Measurements from ENCODE around the gene OR52J3.

Gene OR52J3

DNA sequence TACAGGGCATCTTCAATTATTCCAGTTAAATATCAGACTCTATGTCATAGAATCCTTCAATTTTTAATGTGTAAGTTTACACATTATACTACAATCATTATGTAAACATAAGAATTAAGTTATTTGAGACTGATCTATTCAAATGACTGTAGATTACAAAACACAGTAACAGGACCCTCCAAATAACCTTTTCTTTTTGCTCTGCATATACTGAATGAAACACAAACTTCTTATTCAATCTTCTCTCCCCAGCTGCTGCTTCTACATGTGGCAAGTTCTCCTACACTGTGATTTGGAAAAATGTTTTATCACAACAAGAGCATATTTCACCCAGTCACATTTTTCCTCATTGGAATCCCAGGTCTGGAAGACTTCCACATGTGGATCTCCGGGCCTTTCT lies at the start of gene OR52J3:
TSS of gene OR52J3 (plus strand) at position 301 of the 400 bp plus-strand sequence. CDS start at position 301, 0 bp downstream.
- no peak for DNase-seq

DNA sequence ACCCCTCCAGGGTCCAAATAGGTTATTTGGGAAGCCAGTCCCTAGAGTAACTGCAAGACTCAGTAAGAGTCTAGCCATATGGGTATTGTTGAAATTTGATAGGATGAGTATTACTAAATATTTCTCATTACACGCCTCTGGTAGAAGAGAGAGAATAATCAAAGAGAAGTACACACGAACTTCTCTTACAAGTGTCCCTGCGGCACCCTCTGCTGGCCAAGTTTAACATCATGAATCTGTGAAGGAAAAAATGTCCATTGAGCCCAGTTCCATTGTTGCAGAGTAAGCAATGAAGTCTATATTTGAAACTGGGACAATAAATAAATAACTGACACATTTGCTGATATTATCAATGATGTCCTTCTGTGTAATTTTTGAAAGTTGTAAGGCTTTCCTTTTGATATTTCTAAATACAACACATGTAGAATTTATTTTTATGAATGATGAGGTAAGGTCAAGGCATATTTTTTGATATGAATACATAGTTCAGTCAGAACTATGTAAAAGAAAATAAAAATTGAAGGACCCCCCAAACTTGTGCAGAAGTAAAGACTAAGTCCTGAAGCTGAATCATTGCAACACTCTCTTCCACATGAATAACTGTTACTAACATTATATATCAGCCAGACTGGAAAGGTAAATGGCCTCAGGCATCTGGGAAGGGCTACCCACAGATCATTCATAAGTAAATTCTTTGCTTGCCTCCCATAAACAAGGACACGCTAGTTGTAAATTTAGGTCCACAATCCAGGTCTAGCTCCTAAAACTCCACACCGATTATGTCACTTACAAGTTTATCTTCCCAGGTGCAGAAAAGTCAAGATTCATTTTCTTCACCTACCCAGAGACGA lies 41.7 kb upstream of the OR52J3 start:
- peak; percentile 42 for DNase-seq

DNA sequence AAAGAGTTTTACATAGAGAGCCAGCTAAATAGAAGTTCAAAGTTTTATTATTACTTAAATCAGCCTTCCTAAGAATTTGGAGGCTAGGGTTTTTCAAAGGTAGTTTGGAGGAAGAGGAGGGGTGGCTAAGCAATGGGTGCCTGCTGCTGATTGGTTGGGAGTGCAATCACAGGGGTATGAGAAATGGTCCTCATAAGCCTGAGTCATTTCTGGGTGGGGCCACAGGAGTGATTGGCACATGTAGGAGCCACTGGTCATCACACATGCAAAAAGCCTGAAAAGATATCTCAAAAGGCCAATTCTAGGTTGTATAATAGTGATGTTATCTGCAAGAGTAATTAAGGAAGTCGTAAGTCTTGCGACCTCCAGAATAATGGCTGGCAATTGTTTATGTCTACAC lies 38.8 kb upstream of the OR52J3 start:
- DNase-seq, result no peak

- no peak for DNase-seq
Measured at GRCh38 chr11:5011254-5011653, 35.1 kb upstream of the OR52J3 start.

DNA sequence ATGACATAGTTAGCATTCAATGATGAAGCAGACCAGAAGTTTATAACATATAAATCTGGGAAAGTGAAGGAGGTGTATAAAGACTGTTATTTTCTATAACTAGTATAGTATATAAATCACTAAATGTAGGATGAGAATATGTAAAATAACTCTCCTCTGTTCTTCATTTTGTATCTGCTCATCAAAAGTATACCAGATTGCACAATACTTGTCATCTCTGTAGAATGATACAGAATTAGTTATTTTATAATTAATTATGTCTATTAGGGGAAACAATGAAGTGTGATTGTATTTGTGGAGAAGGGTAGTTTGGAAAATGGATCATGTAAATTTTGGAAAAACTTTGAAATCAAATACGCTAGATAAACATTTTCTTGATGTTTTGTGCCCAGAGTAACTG lies 33.3 kb upstream of the OR52J3 start:
- no peak for DNase-seq

DNA sequence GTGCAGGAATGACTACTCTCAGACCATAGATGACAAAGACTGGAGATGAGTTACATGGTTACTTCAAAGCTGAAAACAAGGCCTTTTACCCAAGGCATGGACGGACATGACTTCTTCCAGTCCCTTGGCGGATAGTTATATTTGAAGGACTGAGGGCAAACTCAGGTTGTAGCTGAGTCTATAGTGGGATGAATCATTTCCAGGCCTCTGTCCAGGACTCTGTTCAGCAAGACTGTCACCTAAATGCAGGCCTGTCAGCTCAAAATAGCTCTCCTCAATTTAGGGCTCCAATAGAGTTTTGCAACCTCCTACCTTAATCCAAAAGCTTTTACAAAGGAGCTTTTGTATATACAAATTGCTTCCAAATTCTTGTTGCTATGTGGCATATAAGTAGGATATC lies 24.3 kb upstream of the OR52J3 start:
- no peak for DNase-seq

- no peak for DNase-seq
Measured at GRCh38 chr11:5036669-5037068, 9.7 kb upstream of the OR52J3 start.

GRCh38 chr11:5037926-5038325 lies 8.4 kb upstream of the OR52J3 start:
- no peak for DNase-seq

GRCh38 chr11:5038341-5038740 lies 8.0 kb upstream of the OR52J3 start:
- DNase-seq, result no peak

- no peak for DNase-seq
Measured at GRCh38 chr11:5040876-5041275, 5.5 kb upstream of the OR52J3 start.

GRCh38 chr11:5042091-5042490 lies 4.2 kb upstream of the OR52J3 start:
- DNase-seq, result peak; percentile 9

- DNase-seq, result peak; percentile 62
Measured at GRCh38 chr11:5043380-5043779, 2.9 kb upstream of the OR52J3 start.

GRCh38 chr11:5046754-5047330 lies 516 bp downstream of the OR52J3 start:
- no peak for DNase-seq

GRCh38 chr11:5058679-5059078 lies 12.4 kb downstream of the OR52J3 start:
- peak; percentile 14 for DNase-seq

DNA sequence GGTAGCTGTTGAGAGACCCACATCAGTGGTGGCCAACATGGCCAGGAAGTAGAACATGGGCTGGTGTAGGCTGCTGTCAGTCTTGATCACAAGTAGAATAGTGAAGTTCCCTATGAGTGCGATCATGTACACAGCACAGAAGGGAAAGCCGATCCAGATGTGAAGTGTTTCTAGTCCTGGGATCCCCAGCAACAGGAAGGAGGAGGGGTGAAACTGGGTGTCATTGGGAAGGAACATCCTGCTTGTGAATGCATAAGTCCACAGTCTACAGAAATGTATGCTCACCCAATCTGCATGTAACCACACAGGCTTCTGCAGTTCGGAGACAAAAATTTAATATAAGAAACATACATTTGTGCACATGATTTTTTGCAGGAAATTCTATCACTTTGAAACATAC lies 13.1 kb downstream of the OR52J3 start, which contains the start of gene OR52E2:
TSS of gene OR52E2 (minus strand) at position 237 of the 400 bp plus-strand sequence. CDS start at position 237, 0 bp downstream.
- DNase-seq, result no peak

DNA sequence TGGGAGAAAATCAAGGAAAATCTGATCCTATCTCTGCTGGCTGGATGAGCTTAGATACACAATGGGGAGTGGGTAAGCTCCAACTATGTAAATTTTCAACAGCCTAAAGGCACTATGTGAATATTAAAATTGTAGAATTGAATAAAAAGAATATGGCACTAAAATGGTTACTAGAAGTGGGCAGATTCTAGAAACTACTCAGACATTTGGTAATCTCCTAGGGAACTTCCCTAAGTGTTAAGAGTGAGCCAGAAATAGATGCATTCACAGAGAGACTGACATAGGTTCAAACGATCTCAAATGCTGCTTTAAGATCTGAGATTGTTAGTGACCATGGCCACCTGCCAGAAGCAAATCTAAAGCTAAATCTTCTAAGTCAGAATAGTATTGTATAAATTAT lies 18.7 kb downstream of the OR52J3 start:
- no peak for DNase-seq

- no peak for DNase-seq
Measured at GRCh38 chr11:5069272-5069671, 22.9 kb downstream of the OR52J3 start, which contains the start of gene OR52E1. Gene OR52E1, plus strand, starts transcription at chr11:5069572.

- DNase-seq, result no peak
Measured at GRCh38 chr11:5071799-5072198, 25.5 kb downstream of the OR52J3 start.

GRCh38 chr11:5081405-5081804 lies 35.1 kb downstream of the OR52J3 start:
- DNase-seq, result no peak

DNA sequence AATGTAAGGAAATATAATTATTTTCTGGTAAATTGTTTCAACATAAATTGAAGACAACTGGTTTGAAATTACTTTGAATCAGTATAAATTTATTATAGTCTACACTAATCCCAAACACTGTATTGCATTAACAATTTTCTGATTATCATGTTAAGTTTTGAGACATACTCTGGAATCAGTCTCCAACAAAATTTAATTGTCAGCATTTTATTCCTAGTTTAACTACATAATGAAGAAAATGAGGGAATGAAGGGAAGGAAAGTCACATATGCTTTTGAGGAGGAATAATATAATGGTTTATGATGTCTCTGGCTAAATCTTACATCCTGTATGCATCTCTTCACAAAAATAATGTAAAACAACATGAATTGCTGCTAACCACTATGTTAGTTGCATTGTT lies 37.3 kb downstream of the OR52J3 start:
- no peak for DNase-seq

DNA sequence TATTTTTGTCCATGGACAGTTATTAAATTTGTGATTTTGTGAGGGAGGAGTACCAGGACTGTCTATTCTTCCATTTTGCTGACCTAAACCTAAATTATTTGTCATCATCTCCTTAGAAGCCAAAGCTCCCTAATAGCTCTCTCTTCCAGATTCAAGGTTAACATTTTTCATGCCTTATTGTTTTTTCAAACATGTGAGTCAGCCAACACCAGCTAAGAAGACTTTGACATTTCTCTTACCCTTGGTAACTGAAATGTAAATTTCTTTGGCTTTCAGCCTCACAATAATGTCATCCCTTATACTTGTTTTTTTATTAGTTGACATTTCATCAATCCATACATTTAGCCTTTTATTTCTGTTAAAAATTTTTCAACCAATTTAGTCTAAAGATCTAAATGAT lies 42.2 kb downstream of the OR52J3 start:
- DNase-seq, result no peak

- no peak for DNase-seq
Measured at GRCh38 chr11:5090668-5091067, 44.3 kb downstream of the OR52J3 start.

GRCh38 chr11:5092821-5093585 lies 46.7 kb downstream of the OR52J3 start:
- peak; percentile 38 for DNase-seq

DNA sequence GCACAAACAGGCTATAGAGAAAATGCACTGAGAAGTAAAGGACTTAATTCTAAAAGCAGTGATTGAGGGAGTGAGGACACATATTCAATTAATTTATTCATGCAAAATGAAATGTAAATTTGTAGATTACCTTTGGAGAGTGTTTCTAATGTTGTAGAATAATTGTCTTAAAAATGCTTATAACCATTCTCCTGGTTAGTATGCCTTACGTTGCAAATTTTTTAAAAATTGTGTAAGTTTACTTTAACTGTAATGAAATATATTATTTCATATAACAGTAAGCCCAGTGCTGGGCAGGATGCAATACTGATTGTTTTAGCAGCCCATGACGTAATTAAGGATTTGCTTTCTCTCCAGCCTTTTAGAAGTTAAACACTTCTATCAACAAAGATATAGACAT lies 49.7 kb downstream of the OR52J3 start:
- no peak for DNase-seq

All from fibroblast of skin of right quadriceps (primary cell).